H1 (cell line): ENCODE results near the gene CAMK2D.

Source experiments
- ATF2 ChIP-seq: IDR thresholded peaks from 2 replicates; pipeline ENCODE4 v1.6.1; 2012; ENCODE audit warnings: low read length, inconsistent platforms
- BCL11A ChIP-seq, 2 experiments: IDR thresholded peaks; one replicate each; pipeline ENCODE4 v1.6.1; 2011; ENCODE audit warnings: low read depth in 2 of 2, low read length in 2 of 2, mild to moderate bottlenecking in 2 of 2
- CTCF ChIP-seq, 3 experiments: IDR thresholded peaks; 1 replicate in 2 of 3; 2 replicates in 1 of 3; pipeline versions ENCODE4 v1.5.1 to v1.6.1; 2011; ENCODE audit warnings: low read length in 3 of 3, mild to moderate bottlenecking in 3 of 3, inconsistent platforms in 2 of 3, low read depth in 1 of 3, moderate library complexity in 1 of 3; ENCODE audit not compliant: insufficient read depth in 1 of 3; ENCODE audit errors: control extremely low read depth in 1 of 3
- FOSL1 ChIP-seq: IDR thresholded peaks from 2 replicates; pipeline ENCODE4 v1.6.1; 2011; ENCODE audit warnings: mild to moderate bottlenecking, low read depth, low read length, moderate library complexity; ENCODE audit not compliant: insufficient read depth
- JUND ChIP-seq: IDR thresholded peaks from 2 replicates; pipeline ENCODE4 v1.6.1; 2011; ENCODE audit warnings: mild to moderate bottlenecking, improper control_type of control experiment, low read length
- KDM5A ChIP-seq: fragments of 200-600 bp; IDR thresholded peaks from 2 replicates; pipeline ENCODE4 v1.7.1; 2012; ENCODE audit warnings: mild to moderate bottlenecking, low read length, inconsistent platforms, mixed read lengths
- MAX ChIP-seq: IDR thresholded peaks from 2 replicates; pipeline ENCODE4 v1.6.1; 2012; ENCODE audit warnings: inconsistent platforms
- POLR2A ChIP-seq, 2 experiments: IDR thresholded peaks; 1 replicate in 1 of 2; 2 replicates in 1 of 2; pipeline ENCODE4 v1.6.1; 2011; ENCODE audit warnings: low read depth in 2 of 2, low read length in 2 of 2, mild to moderate bottlenecking in 2 of 2; ENCODE audit errors: control extremely low read depth in 1 of 2
- POLR2AphosphoS5 ChIP-seq: IDR thresholded peaks from 2 replicates; pipeline ENCODE4 v1.6.1; 2011; ENCODE audit warnings: low read depth, low read length
- RAD21 ChIP-seq, 2 experiments: IDR thresholded peaks in 1 of 2; conservative IDR thresholded peaks in 1 of 2; 2 replicates each; pipeline ENCODE4 v1.6.1; 2011; ENCODE audit warnings: low read depth in 2 of 2, low read length in 2 of 2, improper control_type of control experiment in 1 of 2, inconsistent platforms in 1 of 2, mild to moderate bottlenecking in 1 of 2, moderate library complexity in 1 of 2
- TF ChIP-seq, protein P1 (sequence below): IDR thresholded peaks from 2 replicates; pipeline ENCODE4 v1.6.1; 2011; ENCODE audit warnings: low read length, improper control_type of control experiment

- TF ChIP-seq CTCF (IDR thresholded peaks at IDR 0.05; ENCODE audit: control extremely low read depth in 1 of 3, insufficient read depth in 1 of 3, low read depth in 1 of 3, low read length in 3 of 3) (no peak), POLR2AphosphoS5 (no peak), KDM5A (no peak), ATF2 (no peak), FOSL1 (no peak), BCL11A (IDR thresholded peaks at IDR 0.05; ENCODE audit: low read depth in 2 of 2, low read length in 2 of 2) (no peak), MAX (no peak), RAD21 (IDR thresholded peaks at IDR 0.05 in 1 of 2, conservative IDR thresholded peaks at IDR 0.05 in 1 of 2; ENCODE audit: low read depth in 2 of 2, low read length in 2 of 2) (no peak), POLR2A (IDR thresholded peaks at IDR 0.05; ENCODE audit: control extremely low read depth in 1 of 2, low read depth in 2 of 2, low read length in 2 of 2) (no peak), JUND (no peak)
- TF ChIP-seq, protein P1, sequence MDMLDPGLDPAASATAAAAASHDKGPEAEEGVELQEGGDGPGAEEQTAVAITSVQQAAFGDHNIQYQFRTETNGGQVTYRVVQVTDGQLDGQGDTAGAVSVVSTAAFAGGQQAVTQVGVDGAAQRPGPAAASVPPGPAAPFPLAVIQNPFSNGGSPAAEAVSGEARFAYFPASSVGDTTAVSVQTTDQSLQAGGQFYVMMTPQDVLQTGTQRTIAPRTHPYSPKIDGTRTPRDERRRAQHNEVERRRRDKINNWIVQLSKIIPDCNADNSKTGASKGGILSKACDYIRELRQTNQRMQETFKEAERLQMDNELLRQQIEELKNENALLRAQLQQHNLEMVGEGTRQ: no peak
Measured at GRCh38 chr4:113766882-113767281, 5.3 kb upstream of the CAMK2D start.
